ENCODE results near the gene HPSE2.

GRCh38 chr10:98910048-98910447 is 325.6 kb downstream of the HPSE2 start:
- TF ChIP-seq POLR2A (IDR thresholded peaks at IDR 0.05) (no peak), EP300 (IDR thresholded peaks at IDR 0.05) (no peak)
